Cerebellar cortex (tissue), 1 donor: ENCODE results near the gene SLC22A31.
A peak's percentile ranks its signal among the peaks of the same experiment; 100 is the strongest.
"Not testable (repeated sequence)": the region's sequence is repeated elsewhere in the genome, so short reads cannot be mapped to it uniquely, and the experiment has no call there.

ENCODE experiments used
- DNase-seq: peaks from one replicate; pipeline ENCODE4 v3.0.0-alpha.2; 2015; ENCODE audit warnings: low spot score

The SLC22A31 gene

DNA sequence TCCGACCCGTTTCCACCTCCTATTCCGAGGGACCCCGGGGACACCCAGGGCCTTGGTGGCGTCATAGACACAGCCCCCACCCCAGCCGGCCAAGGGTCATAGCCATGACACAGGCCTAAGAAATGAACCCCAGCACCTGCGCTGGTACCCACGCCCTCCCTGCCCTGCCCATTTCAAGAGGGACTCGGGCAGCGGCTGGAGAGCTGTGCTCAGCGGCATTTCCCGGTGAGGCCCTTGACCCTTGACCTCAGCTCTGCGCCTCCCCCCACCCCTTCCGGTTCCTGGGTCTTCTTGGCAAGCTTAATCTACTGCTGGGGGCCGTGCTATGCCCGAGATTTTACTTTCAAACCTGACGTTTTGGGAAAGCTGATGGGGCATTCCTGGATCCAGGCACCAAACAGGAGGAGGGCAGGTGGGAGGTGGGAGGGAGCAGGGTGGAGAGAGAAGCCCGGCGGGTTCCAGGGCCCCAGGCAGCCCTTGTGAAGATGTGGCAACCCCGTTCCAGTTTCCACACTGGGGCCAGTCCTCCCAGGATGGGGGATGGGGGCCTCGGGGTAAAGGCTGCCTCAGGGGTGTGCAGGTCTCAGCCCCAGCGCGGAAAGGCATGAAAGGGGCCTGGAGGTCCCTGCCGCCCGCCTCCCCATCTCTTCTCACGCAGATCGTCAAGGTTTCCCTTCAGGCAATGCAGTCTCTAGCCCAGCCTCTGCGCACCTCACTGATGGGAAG, at the start of gene SLC22A31:
Gene SLC22A31, minus strand, starts transcription at position 414 of the 726 bp plus-strand sequence. Its CDS starts 36 bp downstream, at position 378.
- no peak for DNase-seq

DNA sequence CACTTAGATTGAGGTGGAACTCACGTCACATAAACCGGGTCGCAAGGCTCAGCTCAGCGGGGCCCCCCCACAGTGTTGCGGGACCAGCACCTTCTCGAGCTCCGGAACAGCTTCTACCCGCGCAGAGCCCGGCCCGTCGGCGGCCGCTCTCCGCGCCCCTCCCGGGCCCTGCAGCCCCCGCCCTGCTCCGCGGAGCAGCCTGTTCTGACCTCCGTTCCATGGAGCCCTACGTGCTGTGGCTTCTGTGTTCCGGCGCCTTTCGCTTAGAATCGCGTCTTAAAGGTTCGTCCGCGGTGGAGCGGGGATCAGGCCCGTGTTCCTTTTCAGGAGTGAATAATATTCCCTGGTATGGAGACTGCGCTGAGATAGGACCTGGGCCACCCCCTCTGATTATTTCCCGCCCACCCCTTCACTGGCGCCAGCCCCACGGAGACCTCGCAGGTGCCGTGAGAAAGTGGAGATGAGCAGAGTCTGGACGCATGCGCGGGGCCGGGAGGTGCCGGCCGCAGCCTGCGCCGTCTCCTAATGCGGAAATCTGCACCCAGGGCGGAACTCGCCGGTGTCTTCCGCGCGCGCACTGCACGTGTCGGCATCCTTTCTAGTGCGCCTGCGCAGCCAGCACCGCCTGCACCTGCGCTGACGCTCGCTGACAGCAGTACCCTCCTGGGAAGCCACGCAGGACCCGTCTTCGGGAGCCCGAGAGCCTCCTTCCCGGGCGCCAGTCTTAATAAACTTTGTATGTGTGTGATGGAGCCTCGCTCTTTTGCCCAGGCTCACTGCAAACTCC, 48.1 kb upstream of the SLC22A31 start:
- no peak for DNase-seq

DNA sequence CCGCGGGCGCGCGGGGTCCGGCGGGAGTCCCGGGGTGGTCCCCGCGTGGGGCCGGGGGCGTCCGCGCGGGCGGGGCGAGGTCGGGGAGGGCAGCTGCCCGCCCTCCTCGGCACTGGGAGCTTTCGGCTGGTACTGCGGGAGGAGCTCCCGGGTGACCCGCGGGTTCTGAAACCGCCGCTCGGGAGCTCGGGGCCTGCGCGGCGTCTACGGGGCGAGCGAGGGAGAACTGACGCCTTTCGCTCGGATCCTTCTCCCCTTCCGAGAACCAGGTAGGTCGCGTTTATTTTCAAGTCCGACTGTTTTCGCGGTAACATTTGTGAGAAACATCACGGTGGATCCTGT, 47.4 kb upstream of the SLC22A31 start:
- DNase-seq = peak; percentile 20

DNA sequence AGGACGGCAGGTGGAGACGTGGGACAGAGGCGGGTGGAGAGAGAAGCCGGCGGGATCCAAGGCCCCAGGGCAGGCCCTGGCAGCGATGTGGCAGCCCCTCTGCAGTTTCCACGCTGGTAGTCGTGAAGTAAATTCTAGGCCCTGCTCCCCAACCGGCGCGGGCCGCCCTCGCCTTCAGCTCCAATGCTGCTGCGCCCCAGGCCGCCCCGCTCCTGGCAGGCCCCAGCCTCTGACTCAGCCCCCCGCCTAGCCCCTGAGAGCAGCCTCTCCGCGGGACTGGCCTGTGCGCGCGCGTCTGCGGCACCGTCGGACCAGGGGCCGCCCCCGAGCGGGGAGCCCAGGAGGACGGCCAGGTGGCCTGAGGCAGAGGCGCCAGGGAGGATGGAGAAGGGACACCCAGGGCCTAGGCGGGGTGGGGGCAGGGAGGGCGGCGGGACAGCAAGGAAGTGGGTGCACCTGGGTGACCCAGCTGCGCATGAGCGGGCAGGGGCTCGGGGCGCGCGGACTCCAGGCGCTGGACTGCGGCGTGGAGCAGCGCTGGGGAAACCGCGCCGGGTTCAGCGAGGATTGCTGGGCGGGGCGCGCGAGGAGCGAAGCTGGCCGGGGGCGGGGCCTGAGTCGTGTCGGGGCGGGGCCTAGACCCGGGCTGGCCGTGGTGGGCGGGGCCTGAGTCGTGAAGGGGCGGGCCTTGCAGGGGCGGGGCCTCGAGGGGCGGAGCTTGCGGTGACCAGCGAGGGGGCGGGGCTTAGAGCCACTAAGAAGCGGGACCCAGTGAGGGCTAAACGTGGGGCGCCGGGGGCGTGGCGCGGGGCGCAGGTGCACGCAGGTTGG, 46.8 kb upstream of the SLC22A31 start:
- peak; percentile 85 for DNase-seq

DNA sequence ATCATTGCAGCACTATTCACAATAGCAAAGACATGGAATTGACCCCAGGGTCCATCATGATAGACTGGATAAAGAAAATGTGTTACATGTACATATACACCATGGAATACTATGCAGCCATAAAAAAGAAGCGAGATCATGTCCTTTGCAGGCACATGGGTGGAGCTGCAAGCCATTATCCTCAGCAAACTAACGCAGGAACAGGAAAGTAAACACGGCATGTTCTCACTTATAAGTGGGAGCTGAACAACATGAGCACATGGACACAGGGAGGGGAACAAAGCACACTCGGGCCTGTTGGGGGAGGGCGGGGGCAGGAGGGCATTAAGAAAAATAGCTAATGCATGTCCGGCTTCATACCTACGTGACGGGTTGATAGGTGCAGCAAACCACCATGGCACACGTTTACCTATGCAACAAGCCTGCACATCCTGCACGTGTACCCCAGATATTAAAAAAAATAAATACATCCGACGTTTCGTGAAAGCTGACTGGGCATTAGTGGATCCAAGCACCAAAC, 46.1 kb upstream of the SLC22A31 start:
- DNase-seq = no peak

DNA sequence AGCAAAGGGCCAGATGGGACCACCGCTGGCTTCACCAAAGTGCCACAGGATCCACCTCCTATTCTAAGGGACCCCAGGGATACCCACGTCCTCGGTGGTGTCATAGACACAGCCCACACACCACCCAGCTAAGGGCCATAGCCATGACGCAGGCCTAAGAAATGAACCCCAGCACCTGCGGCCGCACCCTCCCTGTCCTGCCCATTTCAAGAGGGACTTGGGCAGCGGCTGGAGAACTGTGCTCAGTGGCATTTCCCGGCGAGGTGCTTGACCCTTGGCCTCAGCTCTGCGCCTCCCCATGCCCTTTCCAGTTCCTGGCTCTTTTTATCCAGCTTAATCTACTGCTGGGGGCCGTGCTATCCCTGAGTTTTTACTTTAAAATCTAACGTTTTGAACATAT, 44.4 kb upstream of the SLC22A31 start:
- DNase-seq = no peak

DNA sequence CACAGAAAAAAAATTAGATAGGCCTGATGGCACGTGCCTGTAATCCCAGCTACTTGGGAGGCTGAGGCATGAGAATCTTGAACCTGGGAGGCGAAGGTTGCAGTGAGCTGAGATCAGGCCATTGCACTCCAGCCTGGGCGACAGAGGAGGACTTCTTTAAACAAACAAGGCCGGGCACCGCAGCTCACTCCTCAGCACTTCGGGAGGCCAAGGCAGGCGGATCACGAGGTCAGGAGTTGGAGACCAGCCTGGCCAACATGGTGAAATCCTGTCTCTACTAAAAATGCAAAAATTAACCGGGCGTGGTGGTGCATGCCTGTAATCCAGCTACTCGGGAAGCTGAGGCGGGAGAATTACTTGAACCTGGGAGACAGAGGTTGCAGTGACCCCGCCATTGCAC, 43.9 kb upstream of the SLC22A31 start:
- not testable (repeated sequence) for DNase-seq

DNA sequence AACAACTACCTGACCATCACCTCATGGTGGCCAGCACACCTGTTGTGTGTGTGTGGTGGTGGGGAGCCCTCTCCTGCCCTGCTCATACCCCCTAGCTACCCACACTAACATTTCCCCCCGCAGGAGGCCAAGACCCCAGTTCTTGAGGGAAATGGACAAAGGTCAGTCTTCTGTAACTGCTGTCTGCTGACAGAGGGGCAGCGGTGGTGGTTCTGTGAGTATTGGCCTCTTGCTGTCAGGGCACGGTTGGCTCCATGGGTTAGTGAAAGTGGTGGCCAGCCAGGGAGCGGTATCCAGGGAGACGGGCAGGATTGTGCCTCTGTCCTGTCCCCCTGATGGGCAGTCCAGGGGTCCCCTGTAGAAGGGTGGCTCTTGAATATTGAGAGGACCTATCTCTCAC, 43.3 kb upstream of the SLC22A31 start:
- DNase-seq = no peak

DNA sequence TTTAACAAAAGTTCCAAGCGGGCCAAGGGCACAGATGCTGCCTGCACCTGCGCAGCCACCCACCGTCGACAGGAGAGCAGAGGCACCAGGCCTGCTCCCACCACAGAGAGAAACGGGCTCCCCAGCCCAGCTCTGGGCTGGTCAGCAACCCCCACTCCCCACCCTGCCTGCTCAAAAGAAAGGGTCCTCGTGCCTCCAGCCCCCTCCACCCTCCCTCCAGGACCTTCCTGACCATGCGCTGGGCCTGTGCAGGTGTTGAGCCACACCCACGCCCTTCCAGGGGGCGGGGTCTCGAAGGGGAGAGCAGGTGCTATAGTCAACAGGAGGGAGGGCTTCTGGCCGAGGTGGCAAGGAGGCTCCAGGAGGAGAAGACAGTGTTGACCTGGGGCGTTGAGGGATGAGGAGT, 42.5 kb upstream of the SLC22A31 start:
- DNase-seq = no peak

DNA sequence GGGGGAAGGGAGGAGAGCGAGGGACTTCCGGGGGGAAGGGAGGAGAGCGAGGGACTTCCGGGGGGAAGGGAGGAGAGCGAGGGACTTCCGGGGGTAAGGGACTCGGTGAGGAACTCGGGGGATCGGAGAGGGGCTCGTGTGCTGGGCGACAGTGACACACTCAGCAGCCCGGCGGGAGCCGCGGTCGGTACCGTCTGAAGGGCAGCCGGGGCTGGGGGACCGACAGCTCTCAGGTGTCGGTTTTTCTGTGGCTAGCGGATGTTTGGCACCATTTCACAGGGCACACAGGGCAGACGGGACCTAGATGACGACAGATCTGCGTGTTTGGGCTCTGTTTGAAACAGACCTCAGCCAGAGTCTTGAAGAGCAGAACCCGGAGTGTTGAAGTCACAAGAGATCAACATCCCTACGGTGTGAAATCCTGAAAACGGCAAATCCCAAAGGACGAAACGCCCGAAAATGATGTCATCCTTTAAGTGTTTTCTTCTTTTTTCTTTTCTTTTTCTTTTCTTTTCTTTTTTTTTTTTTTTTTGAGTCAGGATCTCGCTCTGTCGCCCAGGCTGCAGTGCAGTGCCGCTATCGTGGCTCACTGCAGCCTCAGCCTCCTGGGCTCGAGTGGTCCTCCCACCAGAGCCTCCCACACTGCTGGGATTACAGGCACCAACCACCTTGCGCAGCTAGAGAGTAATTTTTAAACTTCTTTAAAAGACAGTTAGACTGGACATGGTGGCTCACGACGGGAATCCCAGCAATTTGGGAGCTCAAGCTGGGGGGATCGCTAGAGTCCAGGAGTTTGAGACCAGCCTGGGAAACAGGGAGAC, 41.1 kb upstream of the SLC22A31 start:
- DNase-seq = peak; percentile 84

DNA sequence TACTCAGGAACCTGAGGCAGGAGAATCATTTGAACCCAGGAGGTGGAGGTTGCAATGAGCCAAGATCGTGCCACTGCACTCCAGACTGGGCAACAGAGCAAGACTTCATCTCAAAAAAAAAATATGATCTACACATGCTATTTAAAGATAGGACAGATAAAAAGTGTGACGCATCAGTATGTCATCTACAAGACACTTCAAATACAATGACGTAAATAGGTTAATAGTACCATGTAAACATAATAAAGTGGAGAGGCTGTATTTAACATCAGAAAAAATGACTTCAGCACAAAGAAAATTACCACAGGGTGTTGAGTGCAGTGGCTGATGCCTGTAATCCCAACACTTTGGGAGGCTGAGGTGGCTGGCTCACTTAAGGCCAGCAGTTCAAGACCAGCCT, 37.4 kb upstream of the SLC22A31 start:
- DNase-seq = no peak

DNA sequence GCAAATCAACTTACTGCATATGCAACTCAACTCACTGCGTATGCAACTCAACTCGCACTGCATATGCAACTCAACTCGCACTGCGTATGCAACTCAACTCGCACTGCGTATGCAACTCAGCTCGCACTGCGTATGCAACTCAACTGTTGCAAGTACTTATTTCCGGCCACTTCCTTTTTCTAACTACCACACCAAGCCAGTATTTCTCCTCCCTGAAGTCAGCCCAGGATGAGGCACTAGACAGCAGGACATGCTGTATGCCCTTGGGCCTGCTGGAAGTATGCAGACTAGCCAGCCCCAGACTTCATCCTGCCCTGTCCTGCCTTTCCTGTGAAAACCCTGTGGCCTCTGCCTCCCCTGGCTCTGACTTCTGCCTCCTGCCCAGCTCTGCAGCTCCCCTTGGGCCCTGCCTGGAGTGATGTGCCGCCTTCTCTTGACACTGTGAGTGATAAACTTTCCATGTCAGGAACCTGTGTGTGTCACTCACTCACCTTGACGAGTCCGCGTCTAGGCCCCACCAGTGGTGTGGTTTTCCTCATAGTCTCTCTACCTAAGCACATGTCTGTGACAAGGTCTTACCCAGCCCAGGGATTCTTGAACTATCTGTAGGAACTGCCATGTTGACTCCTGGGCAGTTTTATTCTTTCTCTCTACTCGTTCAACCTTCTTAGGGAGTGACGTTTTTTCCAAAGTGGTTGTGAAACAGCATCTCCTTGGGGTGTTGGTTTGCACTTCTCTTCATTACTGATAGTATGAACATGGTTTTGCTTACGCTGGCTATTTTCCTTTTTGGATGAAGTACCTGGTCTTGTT, 33.5 kb upstream of the SLC22A31 start:
- no peak for DNase-seq

DNA sequence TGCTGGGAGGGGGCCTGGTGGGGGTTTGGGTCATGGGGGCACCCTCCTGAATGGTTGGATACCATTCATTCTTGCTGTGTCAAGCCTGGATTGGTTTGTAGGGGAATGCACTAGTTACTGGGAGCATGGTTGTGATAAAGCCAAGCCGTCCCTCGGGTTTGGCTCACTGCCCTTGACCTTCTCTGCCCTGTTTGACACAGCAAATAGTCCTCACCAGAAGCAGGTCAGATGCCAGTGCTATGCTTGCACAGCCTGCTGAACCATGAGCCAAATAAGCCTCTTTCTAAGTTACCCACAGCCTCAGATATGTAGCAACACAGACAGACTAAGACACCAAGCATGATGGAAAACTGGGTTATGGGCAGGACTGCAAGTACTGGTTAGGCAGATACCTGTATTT, 31.8 kb upstream of the SLC22A31 start:
- no peak for DNase-seq

DNA sequence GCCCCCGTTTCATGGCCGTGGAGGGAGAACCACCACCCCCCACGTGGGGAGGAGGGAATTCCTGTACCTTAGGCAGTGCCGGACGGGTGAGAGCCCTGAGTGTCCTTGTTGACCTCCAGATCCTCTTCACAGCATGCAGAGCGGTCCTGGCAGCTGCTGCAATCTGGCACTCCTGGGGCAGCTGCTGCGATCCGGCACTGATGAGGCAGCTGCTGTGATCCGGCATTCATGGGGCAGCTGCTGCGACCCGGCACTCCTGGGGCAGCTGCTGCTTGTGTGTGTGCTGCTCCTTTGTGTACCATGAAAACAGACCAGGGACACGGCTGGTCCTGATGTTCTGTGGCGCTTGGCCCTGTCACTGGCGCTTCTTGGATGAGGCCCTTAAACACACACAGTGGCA, 29.9 kb upstream of the SLC22A31 start:
- DNase-seq = no peak

DNA sequence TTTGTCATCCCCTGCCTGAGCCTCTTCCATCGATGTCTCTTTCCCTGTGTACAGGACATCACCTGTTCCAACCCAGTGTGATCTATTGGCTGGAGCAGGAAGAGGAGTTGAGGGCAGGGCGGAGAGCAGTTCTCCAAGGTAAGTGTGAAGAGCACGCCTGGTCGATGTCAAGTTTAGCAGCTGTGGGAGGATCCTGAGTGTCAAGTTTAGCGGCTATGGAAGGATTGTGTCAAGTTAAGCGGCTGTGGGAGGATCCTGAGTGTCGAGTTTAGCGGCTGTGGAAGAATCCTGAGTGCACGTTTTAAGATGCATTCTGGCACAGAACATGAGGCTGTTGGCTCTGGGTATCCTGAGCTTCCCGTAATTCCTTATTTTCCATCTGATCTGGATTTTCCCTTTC, 24.3 kb upstream of the SLC22A31 start:
- no peak for DNase-seq

DNA sequence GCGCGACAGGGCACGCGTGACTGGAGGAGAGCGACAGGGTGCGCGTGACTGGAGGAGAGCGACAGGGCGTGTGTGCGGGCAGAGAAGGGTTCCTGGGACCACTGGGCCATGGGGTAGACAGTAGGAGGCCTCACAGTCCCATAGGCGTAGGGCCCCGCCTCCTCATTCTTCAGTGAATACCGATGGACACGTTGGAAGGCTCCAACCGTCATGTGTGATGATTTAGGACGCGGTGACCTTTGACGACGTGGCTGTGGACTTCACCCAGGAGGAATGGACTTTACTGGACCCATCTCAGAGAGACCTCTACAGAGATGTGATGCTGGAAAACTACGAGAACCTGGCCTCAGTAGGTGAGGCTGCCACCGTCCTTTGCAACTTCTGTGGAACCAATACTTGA, 22.6 kb upstream of the SLC22A31 start:
- no peak for DNase-seq

DNA sequence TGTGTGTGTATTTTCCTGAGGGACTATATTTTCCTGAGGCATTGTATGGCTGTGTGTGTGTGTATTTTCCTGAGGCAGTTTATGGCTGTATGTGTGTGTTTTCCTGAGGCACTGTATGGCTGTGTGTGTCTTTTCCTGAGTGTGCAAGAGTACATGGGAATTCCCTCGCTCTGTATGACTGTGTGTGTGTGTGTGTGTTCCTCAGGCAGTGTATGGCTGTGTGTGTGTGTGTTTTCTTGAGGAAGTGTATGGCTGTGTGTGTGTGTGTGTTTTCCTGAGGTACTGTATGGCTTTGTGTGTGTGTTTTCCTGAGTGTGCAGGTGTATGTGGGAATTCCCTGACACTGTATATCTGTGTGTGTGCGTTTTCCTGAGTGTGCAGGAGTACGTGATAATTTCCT, 21.3 kb upstream of the SLC22A31 start:
- DNase-seq = no peak

DNA sequence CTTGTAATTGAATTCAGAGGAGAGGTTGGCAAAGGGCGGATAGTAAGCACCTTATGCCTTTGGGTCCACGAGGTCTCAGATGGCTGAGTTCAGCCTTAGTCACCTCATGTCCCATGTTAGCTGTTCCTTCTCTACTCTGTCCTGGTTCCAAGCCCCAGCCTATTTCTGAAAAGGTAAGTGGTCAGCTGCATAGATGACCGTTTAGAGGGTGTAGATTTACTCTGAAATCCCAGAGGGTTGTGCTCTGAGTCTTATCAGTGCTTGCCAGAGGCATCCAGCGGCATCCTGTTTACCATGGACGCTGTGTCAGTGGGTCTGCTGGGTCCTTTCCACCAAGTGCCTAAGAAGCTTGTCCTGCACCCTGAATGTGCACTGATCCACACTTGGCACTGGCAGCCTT, 19.0 kb upstream of the SLC22A31 start:
- no peak for DNase-seq

DNA sequence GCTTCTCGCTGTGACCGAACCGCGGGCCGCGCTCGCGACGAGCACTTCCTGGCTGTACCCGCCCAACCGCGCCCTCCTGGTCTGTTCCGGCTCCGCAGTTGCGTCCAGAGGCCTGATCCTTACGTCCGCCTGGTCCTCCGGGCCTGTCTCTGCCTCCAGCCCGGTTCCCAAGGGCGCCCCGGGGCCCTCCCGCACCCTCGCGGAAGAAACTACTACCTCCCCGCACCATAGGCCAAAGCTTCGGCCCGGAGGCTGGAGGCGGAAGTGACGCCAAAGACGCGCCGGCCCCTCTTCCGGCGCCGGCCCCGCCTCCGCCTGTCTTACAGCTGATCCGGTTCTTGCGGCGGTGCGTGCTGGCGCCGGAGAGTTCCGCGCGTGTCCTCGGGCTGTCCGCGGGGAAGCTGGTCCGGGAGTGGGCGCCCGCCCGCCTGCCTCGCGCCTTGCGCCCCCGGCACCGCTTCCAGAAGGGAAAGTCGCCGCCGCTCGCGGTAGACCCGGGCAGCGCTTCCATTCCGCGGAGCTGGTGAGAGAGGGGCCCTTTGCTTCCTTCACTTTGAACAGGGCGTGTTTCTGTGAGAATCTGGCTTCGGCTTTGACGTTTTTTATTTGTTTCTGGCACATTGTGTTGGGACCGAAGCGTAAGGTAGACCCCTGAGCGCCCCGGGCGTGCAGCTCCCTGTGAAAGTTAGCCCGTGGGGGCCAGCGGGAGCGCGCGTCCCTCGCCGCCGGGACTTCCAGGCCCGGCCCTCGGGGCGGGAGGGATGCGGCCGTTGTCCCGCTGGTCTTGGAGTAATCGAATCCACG, 17.3 kb upstream of the SLC22A31 start, which contains the start of gene ZNF778:
Gene ZNF778, plus strand, starts transcription at position 316 of the 804 bp plus-strand sequence. CDS start 3,425 bp downstream, outside the sequence.
- peak; percentile 84 for DNase-seq

DNA sequence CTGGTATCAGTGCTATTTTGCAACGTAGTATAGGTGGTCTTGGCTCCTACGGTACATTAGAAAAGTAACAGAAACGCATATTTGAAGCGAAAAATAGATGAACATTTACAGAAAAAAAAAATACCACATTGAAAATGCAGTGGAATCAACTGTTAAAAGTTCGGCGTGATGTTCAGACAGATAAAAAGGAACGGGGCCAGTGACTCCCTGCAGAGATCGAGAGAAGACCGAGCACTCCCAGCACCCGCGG, 16.7 kb upstream of the SLC22A31 start:
- DNase-seq = no peak
